ENCODE measurements around the gene SLC9A9.

The SLC9A9 gene

DNA sequence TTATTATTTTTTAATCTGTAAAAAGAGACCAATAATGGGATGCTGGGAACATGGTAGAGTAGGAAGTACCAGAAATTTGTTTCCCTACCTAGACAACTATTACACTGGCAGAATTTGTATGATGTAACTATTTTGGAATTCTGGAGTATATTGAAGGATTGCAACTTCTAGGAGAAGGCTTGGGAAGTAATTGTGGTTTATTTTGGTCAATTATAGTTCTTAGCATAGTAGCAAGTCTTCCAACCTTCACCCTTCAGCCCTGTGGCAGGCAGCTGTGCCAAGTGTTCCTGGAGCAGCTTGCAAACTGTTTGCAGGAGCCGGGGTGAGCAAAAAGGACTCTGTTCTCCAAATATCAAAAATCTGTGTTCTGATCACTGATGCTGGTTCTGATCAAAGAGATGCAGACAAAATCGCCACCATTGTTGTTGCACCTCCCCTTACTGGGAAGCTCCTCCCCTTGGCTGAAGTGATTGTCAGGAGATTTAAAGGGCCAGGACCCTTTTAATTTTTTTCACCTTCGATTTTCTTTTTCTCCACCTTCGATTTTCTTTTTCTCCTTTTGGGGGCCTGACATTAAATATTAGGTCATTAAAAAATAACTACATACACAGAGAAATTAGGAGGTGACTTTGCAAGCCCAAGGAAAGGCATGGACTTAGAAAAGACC, 363.3 kb downstream of the SLC9A9 start:
- DNase-seq = no peak

DNA sequence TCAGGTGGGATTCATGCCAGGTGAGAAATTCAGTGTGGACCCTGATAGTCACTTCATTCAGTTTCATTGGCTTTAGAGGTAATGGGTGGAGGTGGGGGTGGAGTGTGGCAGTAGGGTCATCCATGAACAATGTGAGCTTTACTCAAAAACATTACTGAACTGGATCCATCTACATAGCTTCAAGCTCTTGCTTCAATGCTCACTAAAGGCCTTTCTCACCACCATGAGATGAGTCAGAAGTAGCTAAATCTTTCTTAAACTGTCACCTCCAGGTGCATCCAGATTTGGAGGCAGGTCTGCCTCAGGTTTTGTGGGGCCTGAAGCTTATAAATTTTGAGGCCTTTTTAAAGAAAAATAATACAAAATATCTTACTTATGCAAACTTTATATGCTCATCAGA, 365.1 kb downstream of the SLC9A9 start:
- no peak for DNase-seq

DNA sequence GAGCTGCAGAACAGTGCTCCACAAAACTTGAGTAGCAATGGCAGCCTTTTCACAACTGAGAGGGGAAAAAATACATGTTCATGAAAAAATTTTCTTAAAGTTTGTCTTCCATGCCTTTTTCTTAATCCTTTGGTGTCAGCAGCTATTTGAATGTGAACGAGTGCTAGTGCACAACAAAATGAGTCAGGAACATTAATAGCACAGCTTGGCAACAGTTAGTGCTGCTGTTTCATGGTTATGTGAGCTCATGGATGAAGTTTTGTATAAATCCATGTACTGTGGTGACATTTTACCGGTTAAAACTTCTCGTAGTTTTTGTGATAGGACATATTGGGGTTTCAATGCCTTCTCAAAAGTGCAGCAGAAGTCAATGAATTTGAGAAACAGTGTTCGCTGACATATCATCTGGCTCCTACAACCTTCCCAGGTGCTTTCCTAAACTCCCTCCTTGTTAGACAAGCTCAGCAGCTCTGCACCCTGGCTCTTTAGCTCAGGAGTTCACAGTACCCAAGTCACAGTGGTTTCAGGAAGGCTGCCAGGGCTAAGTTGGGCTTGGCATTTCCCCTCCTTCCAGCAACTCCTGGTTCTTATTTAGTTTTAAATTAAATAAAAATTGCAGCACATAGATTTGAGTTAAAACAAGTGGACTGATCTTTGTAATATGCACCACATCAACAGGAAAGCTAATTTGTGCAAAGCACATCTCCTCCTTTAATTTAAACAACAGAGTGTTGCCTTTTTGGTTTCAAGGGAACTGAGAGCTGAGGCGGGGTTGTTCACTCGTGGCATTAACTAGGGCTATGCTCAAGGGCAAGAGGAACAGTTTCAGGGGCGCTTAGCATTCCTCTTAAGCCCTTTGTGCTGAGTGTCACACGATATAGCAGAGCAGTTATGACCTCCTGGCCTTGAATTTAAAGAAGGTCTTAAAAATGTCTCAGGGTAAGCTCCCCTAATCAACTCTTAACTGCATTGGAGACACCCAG, 365.9 kb downstream of the SLC9A9 start:
- DNase-seq = no peak

DNA sequence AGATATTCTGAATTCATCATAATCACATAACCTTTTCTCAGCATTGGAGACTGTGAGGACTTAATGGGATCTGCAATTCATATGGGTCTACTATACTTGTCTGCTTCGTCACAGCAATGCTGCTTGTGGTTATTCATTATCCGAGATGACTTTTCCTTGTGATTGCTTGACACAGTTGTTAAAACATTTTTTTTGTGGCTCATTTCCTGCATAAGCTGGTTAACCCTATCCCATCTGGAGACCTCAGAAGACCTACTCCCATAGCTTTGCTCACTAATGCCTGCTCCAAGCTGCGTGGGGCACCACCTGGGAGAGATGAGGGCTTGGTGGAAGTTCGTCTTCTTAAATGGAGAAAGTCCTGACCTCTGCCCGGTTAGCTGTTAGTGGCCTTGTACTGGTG, 367.9 kb downstream of the SLC9A9 start:
- DNase-seq = no peak

DNA sequence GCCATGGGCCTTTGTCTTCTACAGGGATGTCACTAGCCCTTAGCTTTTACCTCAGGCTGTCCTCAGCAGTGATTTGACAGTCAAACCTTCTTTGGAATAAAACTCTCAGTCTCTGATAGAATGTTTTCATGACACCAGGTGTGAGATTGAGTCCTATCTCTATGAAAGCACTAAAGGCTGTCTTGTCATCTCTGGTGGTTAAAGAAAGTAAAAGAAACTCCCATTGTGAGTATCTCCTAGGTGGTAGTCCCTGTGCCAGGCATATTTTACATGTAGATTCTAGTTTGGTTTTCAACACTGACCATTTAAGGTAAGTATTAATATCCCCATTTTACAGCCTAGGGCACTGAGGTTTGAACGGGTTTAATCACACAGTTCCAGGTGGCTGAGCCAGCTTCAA, 368.5 kb downstream of the SLC9A9 start:
- no peak for DNase-seq

DNA sequence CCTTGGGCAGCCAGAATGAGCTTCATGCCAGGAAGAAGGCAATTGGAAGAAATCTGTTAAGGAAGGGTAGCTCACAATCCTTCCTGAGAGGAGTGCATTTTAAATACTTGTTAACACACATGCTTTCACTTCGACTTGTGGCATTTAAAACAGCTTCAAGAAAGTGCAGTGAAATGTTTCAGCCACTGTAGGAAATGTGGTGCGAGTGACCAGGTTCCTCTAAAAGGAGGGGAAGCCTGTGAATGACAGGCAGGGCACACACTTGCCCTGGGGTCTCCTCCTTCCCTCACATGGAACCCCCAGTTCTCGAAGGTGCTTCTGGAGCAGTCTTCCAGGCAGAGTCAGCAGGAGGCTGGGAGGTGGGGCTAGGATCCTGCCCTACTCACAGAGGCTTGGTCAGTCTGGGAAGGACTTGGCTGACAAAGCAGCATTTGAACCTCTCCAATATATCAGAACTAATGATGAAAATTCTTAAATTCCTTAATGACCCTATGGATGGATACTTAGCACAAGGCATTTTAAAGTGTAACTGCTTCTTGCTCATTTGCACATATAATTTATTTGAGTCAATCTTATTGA, 370.1 kb downstream of the SLC9A9 start:
- DNase-seq = no peak

DNA sequence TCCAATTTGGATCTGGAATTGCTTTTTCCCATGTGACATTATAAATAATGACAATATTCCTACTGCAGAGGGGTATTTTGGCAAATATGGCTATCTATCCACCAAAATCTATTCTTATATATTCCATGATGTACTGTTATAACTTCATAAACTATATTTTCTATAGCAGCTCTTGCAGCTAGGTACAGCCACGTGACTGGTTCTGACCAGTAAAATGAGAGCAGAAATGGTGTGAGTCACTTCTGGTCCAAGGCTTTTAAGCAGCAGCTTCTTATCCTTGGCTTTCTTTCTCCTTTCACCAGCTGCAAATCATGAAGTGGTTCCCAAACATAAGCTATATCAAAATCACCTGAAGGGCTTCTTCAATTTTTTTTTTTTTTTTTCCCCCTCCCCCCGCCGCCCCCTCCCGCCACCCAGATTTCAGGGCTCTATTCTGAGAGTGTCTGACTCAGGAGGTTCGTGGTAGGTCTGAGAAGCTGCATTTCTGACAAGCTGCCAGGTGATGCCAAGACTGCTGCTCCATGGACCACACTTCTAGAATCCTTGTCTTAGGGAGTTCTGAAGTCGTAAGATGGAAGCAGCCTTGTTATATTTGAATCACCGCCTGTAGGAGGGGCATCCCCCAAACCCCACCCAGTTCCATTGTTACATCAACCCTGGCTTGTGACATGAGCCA, 371.2 kb downstream of the SLC9A9 start:
- DNase-seq = no peak

DNA sequence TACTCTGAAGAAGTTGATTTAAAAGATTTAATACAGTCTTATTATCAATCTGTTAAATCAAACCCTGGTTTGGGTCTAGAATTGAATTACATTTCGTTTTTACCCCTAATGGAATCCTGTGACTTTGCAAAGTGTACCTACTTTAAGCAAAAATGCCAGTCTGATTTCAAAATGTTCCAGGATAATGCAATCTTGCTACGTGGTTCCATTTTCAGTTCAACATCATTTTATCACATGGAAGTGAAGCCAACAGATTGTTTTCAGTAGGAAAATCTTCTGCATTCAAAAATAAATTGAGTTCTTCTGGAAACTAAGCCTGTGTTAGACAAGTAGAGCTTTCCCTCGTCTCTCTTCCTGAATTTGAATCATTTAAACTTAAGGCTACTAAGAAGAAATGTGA, 372.3 kb downstream of the SLC9A9 start:
- DNase-seq = no peak

DNA sequence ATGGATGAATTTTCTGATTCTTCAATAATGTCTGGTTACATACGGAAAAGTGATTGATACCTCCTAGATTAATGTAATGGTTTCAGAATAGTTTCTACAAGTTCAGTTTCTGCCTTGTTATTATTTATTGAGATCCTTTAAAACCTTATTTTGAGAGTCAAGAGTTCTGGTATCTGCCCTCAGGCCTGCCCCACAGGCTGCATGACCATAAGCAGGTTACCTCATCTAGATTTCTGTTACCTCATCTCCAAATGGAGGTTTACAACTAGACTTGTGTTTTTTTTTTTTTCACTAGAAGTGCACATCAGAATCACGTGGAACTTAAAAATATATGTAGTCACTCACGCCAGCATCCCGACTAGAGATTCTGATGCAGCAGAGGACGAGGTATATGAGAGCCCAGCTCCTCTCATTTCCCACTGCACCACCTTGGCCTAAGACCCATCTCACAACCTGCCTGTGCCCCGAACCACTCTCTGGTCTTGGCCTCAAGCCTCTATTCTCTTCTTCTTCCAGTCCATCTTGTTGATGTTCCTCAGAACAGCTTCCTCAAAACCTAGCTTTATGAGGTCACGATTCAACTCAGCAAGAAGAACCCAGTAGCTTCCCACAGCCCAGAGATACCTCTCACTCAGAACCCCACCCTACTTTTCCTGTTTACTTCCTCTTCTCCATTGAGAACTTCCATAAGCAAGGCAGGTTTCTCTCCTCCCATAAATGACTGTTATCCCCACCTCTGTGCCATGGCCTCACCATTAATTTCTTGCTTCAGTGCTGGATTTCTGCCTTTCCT, 375.3 kb downstream of the SLC9A9 start:
- DNase-seq = no peak

DNA sequence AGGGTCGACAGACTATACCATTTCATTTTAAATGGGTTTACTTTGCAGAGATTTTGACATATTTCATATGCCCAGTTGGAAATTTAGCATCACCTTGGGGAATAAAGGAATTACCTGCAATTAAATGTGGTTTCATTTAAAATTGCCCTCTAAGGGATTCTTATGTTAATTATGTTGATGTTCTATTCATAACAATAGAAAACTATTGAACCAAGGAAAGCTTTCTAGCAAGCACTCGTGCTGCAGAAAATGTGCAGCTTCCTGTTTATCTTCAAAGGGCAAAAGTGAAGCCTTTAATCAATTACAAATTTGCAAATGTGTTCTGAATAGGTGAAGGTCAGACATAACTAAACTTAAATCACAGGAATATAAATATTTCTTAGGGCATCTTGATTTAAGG, 376.6 kb downstream of the SLC9A9 start:
- no peak for DNase-seq

DNA sequence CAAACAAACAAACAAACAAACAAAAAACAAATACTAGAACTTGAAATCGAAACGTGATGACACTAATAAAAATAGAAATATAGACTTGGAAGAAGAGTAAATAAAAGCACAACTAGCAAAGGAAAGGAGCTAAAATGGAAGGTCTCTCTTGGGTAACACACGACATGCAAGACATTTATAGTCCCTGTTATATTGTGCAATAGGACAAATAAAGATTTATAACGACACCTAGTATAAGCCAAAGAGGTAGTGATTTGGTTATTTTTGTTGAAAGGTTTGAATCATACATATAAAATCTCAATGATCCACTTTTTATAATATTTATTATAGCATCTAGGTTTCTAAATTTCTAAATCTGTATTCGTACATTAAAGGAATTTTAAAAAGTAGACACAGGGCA, 379.1 kb downstream of the SLC9A9 start:
- DNase-seq = no peak

DNA sequence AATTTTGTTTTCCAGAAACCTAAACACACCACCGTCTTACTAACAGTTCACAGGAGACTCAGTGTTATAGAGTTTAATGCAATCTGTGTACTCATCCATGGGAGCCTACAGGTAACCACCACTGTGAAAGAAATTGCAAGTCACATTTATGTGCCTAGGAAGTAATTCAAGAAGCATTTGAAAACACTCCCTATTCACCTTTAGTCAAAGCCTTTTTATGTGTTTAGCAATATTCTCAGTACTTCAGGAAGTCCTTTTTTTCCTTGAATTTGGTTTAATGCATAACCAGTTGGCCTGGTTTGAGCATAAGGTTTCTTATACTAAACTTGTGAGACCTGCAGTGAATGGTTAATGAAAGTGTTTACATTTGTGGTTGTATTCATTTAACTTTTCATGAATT, 382.6 kb downstream of the SLC9A9 start:
- DNase-seq = no peak

DNA sequence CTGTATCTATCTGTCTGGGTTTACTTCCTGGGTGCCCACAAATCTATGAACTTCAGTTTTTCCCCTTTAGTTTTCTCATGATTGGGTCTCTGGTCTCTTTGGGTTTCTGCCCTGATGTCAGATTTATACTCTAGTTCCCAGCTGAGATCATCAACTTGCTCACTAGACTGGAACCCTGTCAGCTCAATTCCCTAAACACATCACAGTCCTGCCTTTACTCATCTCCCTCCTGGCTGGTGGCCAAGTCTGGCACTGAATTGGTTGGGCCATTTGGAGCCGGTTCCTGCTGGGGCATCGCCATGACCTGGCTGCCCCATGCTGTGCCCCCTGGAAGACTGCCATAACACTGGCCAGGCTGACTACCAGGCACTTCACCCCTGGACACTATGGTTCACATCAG, 383.4 kb downstream of the SLC9A9 start:
- DNase-seq = no peak

DNA sequence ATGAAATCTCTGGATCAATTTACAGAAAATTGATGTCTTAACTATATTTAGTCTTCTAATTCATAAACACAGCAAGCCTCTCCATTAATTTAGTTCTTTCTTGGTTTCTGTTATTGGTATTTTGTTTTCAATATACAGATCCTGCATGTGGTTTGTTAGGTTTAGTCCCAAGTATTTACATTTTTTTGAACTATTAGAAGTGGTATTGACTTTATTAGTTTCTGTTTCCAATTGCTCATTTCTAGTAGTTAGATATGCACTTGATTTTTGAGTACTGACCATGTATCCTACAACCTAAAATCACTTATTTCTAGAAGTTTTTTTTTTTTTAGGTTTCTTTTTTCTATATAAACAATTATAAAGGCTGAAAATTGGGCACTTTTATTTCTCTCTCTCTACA, 392.8 kb downstream of the SLC9A9 start:
- DNase-seq = no peak

DNA sequence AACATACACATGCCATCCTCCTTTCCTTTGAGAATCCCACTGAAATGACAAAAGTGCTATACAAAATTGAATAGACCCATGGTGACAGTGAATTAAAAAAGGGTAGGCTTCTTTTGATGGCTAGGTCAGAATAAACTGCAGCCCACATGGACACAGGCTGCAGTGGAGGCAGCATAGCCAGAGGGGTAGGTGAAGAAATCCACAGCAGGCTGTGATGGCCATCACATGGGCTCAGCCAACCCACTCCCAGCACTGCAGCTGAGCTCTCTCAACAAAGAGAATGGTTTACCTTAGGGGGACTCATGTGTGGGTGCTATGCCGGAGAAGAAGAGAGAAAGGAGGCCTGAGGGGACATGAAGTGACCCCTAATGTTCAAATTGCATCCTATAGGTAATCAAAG, 397.6 kb downstream of the SLC9A9 start:
- no peak for DNase-seq

DNA sequence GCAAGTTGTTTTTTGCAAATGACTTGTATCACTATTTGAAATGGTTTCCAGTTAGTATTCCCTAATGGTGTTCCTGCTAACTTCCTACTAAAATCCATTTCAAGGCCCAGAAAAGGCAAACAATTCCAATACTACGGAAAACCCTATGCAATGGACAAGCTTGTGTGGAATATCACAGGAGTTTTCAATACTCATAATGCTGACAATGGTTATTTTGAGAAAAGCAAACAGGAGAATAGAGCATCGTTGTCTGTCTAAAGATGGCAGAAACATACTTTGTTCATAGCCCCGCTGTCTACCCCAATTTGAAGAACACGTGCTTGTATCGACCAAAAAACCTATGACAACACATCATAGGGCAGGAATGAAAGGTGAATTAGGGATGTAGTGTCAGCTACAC, 400.8 kb downstream of the SLC9A9 start:
- no peak for DNase-seq

DNA sequence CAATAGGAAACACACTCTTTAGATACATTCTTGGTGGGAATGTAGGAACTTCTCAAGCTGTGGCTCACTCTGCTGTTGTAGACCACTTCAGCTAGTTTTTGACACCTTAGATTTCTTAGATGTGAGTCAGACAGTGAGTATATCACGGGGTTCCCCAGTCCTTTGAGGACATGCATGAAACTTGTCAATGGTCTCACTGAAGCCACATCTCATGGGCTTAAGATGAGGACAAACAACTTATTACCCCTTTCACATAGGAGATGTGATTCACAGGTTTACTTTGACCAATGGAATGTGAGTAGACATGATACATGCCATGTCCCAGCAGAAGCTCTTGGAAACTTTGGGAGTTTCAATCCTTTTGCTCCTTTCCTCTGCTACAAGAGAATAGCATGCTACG, 403.1 kb downstream of the SLC9A9 start:
- no peak for DNase-seq

DNA sequence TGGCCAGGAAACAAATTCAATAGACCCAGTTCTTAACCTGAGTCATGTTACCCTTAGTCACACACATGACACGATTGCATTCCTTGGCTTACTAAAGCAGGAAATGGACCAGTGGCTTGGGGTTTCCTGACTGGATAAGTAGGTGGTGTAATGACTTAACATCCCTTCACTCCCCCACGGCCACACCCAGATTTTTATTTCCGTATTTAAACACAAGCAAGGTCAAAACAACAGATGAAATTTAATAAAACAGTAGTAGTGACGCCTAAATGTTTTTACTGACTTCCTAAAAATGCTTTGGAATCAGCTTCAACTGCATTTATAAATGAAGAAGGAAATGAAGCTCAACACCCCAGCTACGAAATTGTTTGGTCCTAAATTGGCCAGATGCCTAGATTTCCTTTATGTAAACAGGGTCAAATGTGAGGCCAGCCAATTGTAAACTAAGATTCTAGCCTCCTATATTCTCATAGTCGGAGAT, 404.4 kb downstream of the SLC9A9 start:
- peak in 1 of 2 experiments; percentile 45 for DNase-seq

DNA sequence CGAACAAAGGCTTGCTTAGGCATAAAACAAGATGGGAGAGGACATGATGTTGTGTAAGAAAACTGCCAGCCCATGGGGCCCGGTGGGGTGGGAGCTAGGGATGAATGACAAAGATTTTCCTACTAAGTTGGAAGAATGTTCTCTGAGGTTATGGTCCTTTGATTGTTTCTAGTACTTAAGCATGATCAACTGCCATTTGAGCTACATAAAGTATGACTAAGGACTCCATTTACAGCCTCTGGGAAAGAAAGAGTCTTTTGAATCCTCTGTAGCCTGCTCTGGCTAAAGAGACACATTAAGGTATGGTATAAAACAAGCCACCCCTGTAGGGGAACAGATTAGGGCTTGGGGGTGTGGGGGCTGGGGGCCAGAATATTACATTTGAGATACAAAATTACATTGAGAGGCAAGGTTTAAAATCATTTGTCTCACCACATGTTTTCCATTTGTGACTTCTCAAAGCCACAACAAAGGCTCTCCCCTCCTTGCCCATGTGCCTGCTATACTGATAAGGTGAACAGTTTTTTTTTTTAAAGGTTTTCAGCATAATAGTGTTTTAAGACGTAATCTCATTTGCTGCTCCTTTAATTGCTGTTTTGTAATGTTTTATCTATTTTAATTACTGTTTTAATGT, 405.3 kb downstream of the SLC9A9 start:
- no peak for DNase-seq

DNA sequence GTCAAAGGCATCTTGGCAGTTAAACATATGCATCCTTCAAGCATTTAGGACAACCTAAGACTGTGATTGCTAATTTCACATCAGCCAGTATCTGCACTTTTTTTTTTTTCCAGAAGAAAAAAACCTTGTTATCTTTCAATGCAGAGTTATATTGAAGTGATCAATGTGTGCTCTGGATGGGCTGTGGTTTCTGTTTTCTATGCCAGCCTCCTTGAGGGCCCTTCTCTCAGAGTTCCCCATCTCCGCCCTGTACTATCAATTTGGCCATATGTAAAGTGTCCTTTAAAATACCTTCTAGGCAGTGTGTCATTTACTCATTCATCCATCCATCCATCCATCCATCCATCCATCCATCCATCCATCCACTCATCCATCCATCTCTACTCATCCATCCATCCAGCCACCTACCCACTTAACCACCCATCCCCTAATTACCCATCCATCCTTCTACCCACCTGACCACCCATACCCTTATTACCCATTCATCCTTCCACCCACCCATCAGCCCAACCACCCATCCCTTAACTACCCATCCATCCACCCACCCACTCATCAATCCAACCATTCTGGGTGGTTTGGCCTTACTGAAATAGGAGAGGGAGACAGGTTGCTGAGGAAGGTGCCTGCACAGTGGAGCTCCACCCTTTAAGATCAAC, 406.6 kb downstream of the SLC9A9 start:
- DNase-seq = no peak

DNA sequence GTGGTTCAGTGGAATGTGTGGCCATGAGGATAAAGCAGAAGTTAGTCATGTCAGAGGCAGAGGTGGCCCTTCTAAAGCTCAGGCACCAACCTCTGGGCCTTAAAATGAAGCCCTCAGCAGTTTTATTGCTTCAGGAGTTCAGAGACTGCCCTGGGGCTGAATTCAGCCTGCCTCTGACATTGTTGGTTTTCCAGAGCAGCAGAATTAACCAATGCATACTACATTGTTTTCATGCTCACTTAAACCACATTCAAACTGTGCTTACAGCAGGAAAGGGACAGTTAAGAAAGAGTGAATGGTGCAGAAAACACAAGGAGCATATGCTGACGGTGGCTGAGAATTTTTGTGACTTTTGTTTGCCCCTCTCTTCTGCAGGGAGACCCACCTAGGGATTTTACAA, 408.5 kb downstream of the SLC9A9 start:
- no peak for DNase-seq
